Astrocyte of the spinal cord (primary cell): ENCODE data around the gene HDAC4.

Experiments
- DNase-seq: peaks from one replicate; pipeline ENCODE4 v3.0.0; 2011; ENCODE audit warnings: low read depth, low spot score
- H3K4me3 ChIP-seq: 2 replicates; pipeline ENCODE4 v1.5.1; 2011; ENCODE audit warnings: low read depth, mild to moderate bottlenecking, low read length, moderate library complexity
- CTCF ChIP-seq: IDR thresholded peaks from 2 replicates; pipeline ENCODE4 v1.5.1; 2012; ENCODE audit warnings: low read depth, mild to moderate bottlenecking, low read length, inconsistent platforms
- in situ Hi-C: cut with HindIII; loops from 2 replicates; pipeline ENCODE4 v1.10.0; 2017; ENCODE audit warnings: low sequenced_read_pairs

Gene HDAC4

GRCh38 chr2:239068411-239068810, 332.4 kb downstream of the HDAC4 start:
- in situ Hi-C loops: no loop called here
- no peak for TF ChIP-seq CTCF

GRCh38 chr2:239067196-239067865, 333.5 kb downstream of the HDAC4 start:
- no peak overlapping the region for H3K4me3 ChIP-seq
- TF ChIP-seq CTCF: no peak
- in situ Hi-C loops: no loop called here
- DNase-seq: no peak

More at GRCh38 chr2:239068411-239068810, 332.4 kb downstream of the HDAC4 start:
- no peak for DNase-seq
- no peak overlapping the region for H3K4me3 ChIP-seq

DNA sequence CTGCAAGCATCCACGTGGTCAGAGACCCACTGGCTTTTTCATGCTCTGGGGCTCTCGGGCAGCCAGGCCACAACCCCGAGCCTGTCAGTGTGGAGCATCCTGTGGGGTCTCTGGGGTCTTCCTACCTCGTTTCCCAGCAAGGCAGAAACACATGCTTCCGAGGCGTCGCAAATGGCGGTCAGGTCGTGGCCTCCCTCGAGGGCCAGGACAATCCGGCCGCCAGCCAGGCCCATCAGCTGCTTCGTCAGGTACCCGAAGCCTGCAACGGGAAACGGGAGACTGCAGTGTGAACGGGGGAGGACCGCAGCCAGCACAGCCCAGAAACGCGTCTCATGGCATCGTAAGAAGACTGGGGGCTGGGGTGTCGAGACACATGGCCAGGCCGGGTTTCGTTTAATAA, 334.2 kb downstream of the HDAC4 start:
- DNase-seq: no peak
- H3K4me3 ChIP-seq: no peak overlapping the region
- in situ Hi-C loops: no loop called here
- no peak for TF ChIP-seq CTCF

DNA sequence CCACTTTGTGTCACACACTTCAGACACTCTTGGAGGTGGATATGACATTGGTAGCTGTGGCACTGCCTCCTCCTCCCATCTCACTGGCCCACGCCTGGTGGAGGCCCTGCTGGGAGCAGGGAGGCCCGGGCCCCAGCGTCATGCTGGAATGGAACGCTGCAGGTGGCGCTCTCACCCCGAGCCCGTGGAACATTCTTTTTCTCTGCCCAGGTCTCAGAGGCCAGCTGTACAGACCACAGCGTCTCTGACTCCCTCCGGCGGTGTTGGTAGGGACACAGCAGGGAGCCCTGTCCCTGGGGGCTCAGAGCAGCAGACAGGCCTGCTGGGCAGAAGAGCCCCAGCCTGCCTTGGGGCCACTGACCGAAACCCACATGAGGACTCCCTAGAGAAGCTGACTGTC, 334.9 kb downstream of the HDAC4 start:
- DNase-seq: no peak
- no peak overlapping the region for H3K4me3 ChIP-seq
- peak; percentile 37 for TF ChIP-seq CTCF
- in situ Hi-C loops: no loop called here

GRCh38 chr2:239065537-239065936, 335.3 kb downstream of the HDAC4 start:
- in situ Hi-C loops: no loop called here
- no peak for TF ChIP-seq CTCF
- no peak for DNase-seq
- H3K4me3 ChIP-seq: no peak overlapping the region

- in situ Hi-C loops: no loop called here
- no peak for TF ChIP-seq CTCF
- H3K4me3 ChIP-seq: no peak overlapping the region
- no peak for DNase-seq
These were observed 335.9 kb downstream of the HDAC4 start for GRCh38 chr2:239064891-239065290.

DNA sequence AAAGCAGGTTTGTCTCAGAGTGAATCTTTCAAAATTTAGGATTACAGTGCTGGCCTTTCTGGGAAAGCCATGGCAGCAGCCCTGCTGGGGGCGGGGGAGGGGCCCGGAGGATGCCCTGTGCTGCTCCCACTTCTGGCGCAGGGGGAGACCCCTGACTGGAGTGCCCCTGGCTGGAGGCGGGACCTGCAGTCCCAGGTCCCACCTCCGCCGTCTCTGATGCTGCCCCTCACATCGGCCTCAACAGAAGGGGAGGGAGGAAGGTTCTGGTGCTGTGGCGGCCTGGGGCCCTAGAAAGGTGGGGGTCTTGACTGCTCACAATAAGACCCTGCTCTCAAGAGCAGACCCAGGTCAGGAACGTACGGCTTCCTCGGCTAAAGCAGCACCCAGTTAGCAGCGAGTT, 336.6 kb downstream of the HDAC4 start:
- no peak overlapping the region for H3K4me3 ChIP-seq
- DNase-seq: no peak
- in situ Hi-C loops: no loop called here
- TF ChIP-seq CTCF: no peak
